ENCODE measurements around the gene SPEF2.

SPEF2 gene

GRCh38 chr5:35799753-35800152, 182.1 kb downstream of the SPEF2 start:
- no peak for TF ChIP-seq CTCF (IDR thresholded peaks at IDR 0.05; ENCODE audit: low read depth, low read length)
- peaks cover 92% of the 10 kb centered on the region for H3K27me3 ChIP-seq (ENCODE audit: insufficient read depth, low read depth, severe bottlenecking)
- no peak overlapping the region for H3K4me3 ChIP-seq (ENCODE audit: low read depth, low read length)
- no peak for DNase-seq
- H3K9me3 ChIP-seq (ENCODE audit: severe bottlenecking) = no peaks in the 10 kb centered on the region
- no peaks in the 10 kb centered on the region for H3K36me3 ChIP-seq
- H3K27ac ChIP-seq = no peak overlapping the region

GRCh38 chr5:35803191-35803651, 185.6 kb downstream of the SPEF2 start:
- no peak for TF ChIP-seq CTCF (IDR thresholded peaks at IDR 0.05; ENCODE audit: low read depth, low read length)
- DNase-seq = no peak
- H3K27me3 ChIP-seq (ENCODE audit: insufficient read depth, low read depth, severe bottlenecking) = peaks cover 74% of the 10 kb centered on the region
- H3K4me3 ChIP-seq (ENCODE audit: low read depth, low read length) = no peak overlapping the region
- no peaks in the 10 kb centered on the region for H3K9me3 ChIP-seq (ENCODE audit: severe bottlenecking)
- no peak overlapping the region for H3K27ac ChIP-seq
- no peaks in the 10 kb centered on the region for H3K36me3 ChIP-seq

- Histone ChIP-seq H3K27ac (no peak overlapping the region), H3K4me3 (ENCODE audit: low read depth, low read length) (no peak overlapping the region), H3K36me3 (no peaks in the 10 kb centered on the region), H3K27me3 (ENCODE audit: insufficient read depth, low read depth, severe bottlenecking) (peaks cover 69% of the 10 kb centered on the region), H3K9me3 (ENCODE audit: severe bottlenecking) (no peaks in the 10 kb centered on the region)
- TF ChIP-seq CTCF (IDR thresholded peaks at IDR 0.05; ENCODE audit: low read depth, low read length) = no peak
- DNase-seq = no peak
These were observed 186.6 kb downstream of the SPEF2 start for GRCh38 chr5:35804201-35804653.

GRCh38 chr5:35804841-35805240, 187.2 kb downstream of the SPEF2 start:
- Histone ChIP-seq H3K9me3 (ENCODE audit: severe bottlenecking) (no peaks in the 10 kb centered on the region), H3K36me3 (no peaks in the 10 kb centered on the region), H3K27ac (no peak overlapping the region), H3K4me3 (ENCODE audit: low read depth, low read length) (no peak overlapping the region), H3K27me3 (ENCODE audit: insufficient read depth, low read depth, severe bottlenecking) (peaks cover 67% of the 10 kb centered on the region)
- no peak for DNase-seq
- no peak for TF ChIP-seq CTCF (IDR thresholded peaks at IDR 0.05; ENCODE audit: low read depth, low read length)

- Histone ChIP-seq H3K27me3 (ENCODE audit: insufficient read depth, low read depth, severe bottlenecking) (peaks cover 53% of the 10 kb centered on the region), H3K4me3 (ENCODE audit: low read depth, low read length) (no peak overlapping the region), H3K27ac (no peak overlapping the region), H3K36me3 (no peaks in the 10 kb centered on the region), H3K9me3 (ENCODE audit: severe bottlenecking) (no peaks in the 10 kb centered on the region)
- no peak for TF ChIP-seq CTCF (IDR thresholded peaks at IDR 0.05; ENCODE audit: low read depth, low read length)
- DNase-seq = no peak
These were observed 192.9 kb downstream of the SPEF2 start for GRCh38 chr5:35810601-35811000.

- TF ChIP-seq CTCF (IDR thresholded peaks at IDR 0.05; ENCODE audit: low read depth, low read length) = no peak
- H3K27ac ChIP-seq = no peak overlapping the region
- H3K27me3 ChIP-seq (ENCODE audit: insufficient read depth, low read depth, severe bottlenecking) = peaks cover 47% of the 10 kb centered on the region
- no peak for DNase-seq
- H3K4me3 ChIP-seq (ENCODE audit: low read depth, low read length) = no peak overlapping the region
- no peaks in the 10 kb centered on the region for H3K9me3 ChIP-seq (ENCODE audit: severe bottlenecking)
- no peaks in the 10 kb centered on the region for H3K36me3 ChIP-seq
These were observed 193.6 kb downstream of the SPEF2 start for GRCh38 chr5:35811108-35811741.

Data from WERI-Rb-1 (cell line).